Keratinocyte (primary cell): Measurements from ENCODE around the gene SSTR1. TPM values are rescaled to one million over a fixed set of nuclear protein-coding genes. Genes with fewer than 3 reads are reported as not detected.

Source experiments
- DNase-seq: peaks from one replicate; pipeline ENCODE4 v3.0.0-alpha.2; 2011; ENCODE audit warnings: low read depth, missing footprints, low spot score
- FAIRE-seq: peaks from 2 replicates; lab custom pipeline; 2011; peaks lifted over from hg19 to GRCh38; lab: Jason Lieb, UNC
- H2AFZ ChIP-seq: 2 replicates; pipeline ENCODE4 v1.6.0; 2012; ENCODE audit warnings: low read length, control low read depth, inconsistent platforms; ENCODE audit not compliant: control insufficient read depth
- H3K27ac ChIP-seq: 2 replicates; pipeline ENCODE4 v1.5.1; 2011; ENCODE audit warnings: low read length; ENCODE audit not compliant: control insufficient read depth, insufficient read depth
- H3K27me3 ChIP-seq: 3 replicates; pipeline ENCODE4 v1.6.0; 2011; ENCODE audit warnings: low read length; ENCODE audit not compliant: control insufficient read depth, insufficient read depth; ENCODE audit errors: extremely low read depth
- H3K36me3 ChIP-seq, 2 experiments: 2 replicates in 1 of 2; 3 replicates in 1 of 2; pipeline ENCODE4 v1.5.1; 2011; ENCODE audit warnings: low read length in 2 of 2, mild to moderate bottlenecking in 1 of 2; ENCODE audit not compliant: control insufficient read depth in 2 of 2, insufficient read depth in 2 of 2; ENCODE audit errors: extremely low read depth in 1 of 2
- H3K4me1 ChIP-seq: 3 replicates; pipeline ENCODE4 v1.5.1; 2011; ENCODE audit warnings: low read length; ENCODE audit not compliant: control insufficient read depth, insufficient read depth; ENCODE audit errors: extremely low read depth
- H3K4me2 ChIP-seq: 3 replicates; pipeline ENCODE4 v1.6.0; 2011; ENCODE audit warnings: low read depth, low read length; ENCODE audit not compliant: control insufficient read depth, insufficient read depth; ENCODE audit errors: extremely low read depth
- H3K4me3 ChIP-seq, 3 experiments: fragments of 200-600 bp in 1 of 3; sonication (generic) in 1 of 3; 2 replicates in 2 of 3; 3 replicates in 1 of 3; pipeline ENCODE4 v1.5.1; 2011 to 2016; ENCODE audit warnings: low read length in 3 of 3, mild to moderate bottlenecking in 3 of 3, control low read depth in 2 of 3, inconsistent platforms in 1 of 3, low read depth in 1 of 3, mixed read lengths in 1 of 3, mixed run types in 1 of 3, moderate library complexity in 1 of 3; ENCODE audit not compliant: control insufficient read depth in 2 of 3, insufficient read depth in 2 of 3; ENCODE audit errors: extremely low read depth in 1 of 3
- H3K79me2 ChIP-seq: 2 replicates; pipeline ENCODE4 v1.6.0; 2012; ENCODE audit warnings: low read length; ENCODE audit not compliant: control insufficient read depth, insufficient read depth
- H3K9ac ChIP-seq: 3 replicates; pipeline ENCODE4 v1.6.0; 2011; ENCODE audit warnings: low read length; ENCODE audit not compliant: control insufficient read depth, insufficient read depth; ENCODE audit errors: extremely low read depth
- H3K9me1 ChIP-seq: 3 replicates; pipeline ENCODE4 v1.6.0; 2011; ENCODE audit warnings: low read length; ENCODE audit not compliant: control insufficient read depth, insufficient read depth; ENCODE audit errors: extremely low read depth
- H3K9me3 ChIP-seq: 2 replicates; pipeline ENCODE4 v1.5.1; 2012; ENCODE audit warnings: low read depth, low read length; ENCODE audit not compliant: control insufficient read depth
- H4K20me1 ChIP-seq: 3 replicates; pipeline ENCODE4 v1.6.0; 2011; ENCODE audit warnings: low read length; ENCODE audit not compliant: control insufficient read depth, insufficient read depth; ENCODE audit errors: extremely low read depth
- EZH2 ChIP-seq: IDR thresholded peaks from one replicate; pipeline ENCODE4 v1.6.1; 2012; ENCODE audit warnings: inconsistent platforms, mild to moderate bottlenecking, low read length, moderate library complexity
- dilution Hi-C: fragments of 300-500 bp; cut with MboI; formaldehyde crosslinking; loops from one replicate; pipeline ENCODE4 v1.7.0; 2020; ENCODE audit warnings: low sequenced_read_pairs; ENCODE audit not compliant: extremely low pct_ligation_motif_present
- polyA plus RNA-seq, 5 experiments: library from polyadenylated mRNA; depleted of rRNA in 3 of 5; stranded (reverse) in 3 of 5; stranded (forward) in 1 of 5; unstranded in 1 of 5; fragments of >200 nt; gene quantifications; 1 replicate in 1 of 5; 2 replicates in 3 of 5; 3 replicates in 1 of 5; pipeline versions ENCODE4 v1.2.1 to v1.2.3, GENCODE V29; 2011 to 2012; ENCODE audit warnings: missing spikeins in 2 of 5, low read depth in 1 of 5, low replicate concordance in 1 of 5
- TF ChIP-seq, protein P1 (sequence below), 3 experiments: IDR thresholded peaks in 1 of 3; conservative IDR thresholded peaks in 1 of 3; optimal IDR thresholded peaks in 1 of 3; 2 replicates in 2 of 3; 3 replicates in 1 of 3; pipeline versions ENCODE3 to v1.5.1; 2011; ENCODE audit warnings: low read length in 3 of 3, mild to moderate bottlenecking in 3 of 3, moderate library complexity in 2 of 3, control low read depth in 1 of 3, inconsistent platforms in 1 of 3; ENCODE audit not compliant: insufficient read depth in 2 of 3; ENCODE audit errors: extremely low read depth in 1 of 3

Gene SSTR1
- polyA plus RNA-seq, 1 donor (not counting 4 experiments of a cell fraction or from before 2014, with no cell fraction given) = 0.05 TPM

GRCh38 chr14:38252066-38252710 lies 44.5 kb downstream of the SSTR1 start:
- Histone ChIP-seq H3K9ac (no peak overlapping the region), H3K27ac (no peak overlapping the region), H3K9me3 (no peaks in the 10 kb centered on the region), H3K4me3 (no peak overlapping the region), H3K36me3 (no peaks in the 10 kb centered on the region), H2AFZ (no peak overlapping the region), H3K4me2 (no peak overlapping the region), H3K79me2 (no peaks in the 10 kb centered on the region), H3K4me1 (no peaks in the 10 kb centered on the region), H3K9me1 (no peaks in the 10 kb centered on the region), H4K20me1 (no peaks in the 10 kb centered on the region), H3K27me3 (peaks cover 21% of the 10 kb centered on the region)
- dilution Hi-C loops = no loop called here
- no peak for DNase-seq
- TF ChIP-seq, protein P1, sequence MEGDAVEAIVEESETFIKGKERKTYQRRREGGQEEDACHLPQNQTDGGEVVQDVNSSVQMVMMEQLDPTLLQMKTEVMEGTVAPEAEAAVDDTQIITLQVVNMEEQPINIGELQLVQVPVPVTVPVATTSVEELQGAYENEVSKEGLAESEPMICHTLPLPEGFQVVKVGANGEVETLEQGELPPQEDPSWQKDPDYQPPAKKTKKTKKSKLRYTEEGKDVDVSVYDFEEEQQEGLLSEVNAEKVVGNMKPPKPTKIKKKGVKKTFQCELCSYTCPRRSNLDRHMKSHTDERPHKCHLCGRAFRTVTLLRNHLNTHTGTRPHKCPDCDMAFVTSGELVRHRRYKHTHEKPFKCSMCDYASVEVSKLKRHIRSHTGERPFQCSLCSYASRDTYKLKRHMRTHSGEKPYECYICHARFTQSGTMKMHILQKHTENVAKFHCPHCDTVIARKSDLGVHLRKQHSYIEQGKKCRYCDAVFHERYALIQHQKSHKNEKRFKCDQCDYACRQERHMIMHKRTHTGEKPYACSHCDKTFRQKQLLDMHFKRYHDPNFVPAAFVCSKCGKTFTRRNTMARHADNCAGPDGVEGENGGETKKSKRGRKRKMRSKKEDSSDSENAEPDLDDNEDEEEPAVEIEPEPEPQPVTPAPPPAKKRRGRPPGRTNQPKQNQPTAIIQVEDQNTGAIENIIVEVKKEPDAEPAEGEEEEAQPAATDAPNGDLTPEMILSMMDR (optimal IDR thresholded peaks at IDR 0.05 in 1 of 3, IDR thresholded peaks at IDR 0.05 in 1 of 3, conservative IDR thresholded peaks at IDR 0.05 in 1 of 3; ENCODE audit: extremely low read depth in 1 of 3, insufficient read depth in 2 of 3, low read length in 3 of 3) = no peak
- TF ChIP-seq EZH2 = no peak
- FAIRE-seq = no peak

GRCh38 chr14:38253676-38254075 lies 46.0 kb downstream of the SSTR1 start:
- Histone ChIP-seq H3K4me2 (no peak overlapping the region), H3K9ac (no peak overlapping the region), H3K4me3 (no peak overlapping the region), H3K27ac (no peak overlapping the region), H3K27me3 (peaks cover 21% of the 10 kb centered on the region), H3K4me1 (no peaks in the 10 kb centered on the region), H2AFZ (no peak overlapping the region), H3K36me3 (no peaks in the 10 kb centered on the region), H3K9me3 (no peaks in the 10 kb centered on the region), H3K79me2 (no peaks in the 10 kb centered on the region), H4K20me1 (no peaks in the 10 kb centered on the region), H3K9me1 (no peaks in the 10 kb centered on the region)
- TF ChIP-seq EZH2 = no peak
- TF ChIP-seq, protein P1 (optimal IDR thresholded peaks at IDR 0.05 in 1 of 3, IDR thresholded peaks at IDR 0.05 in 1 of 3, conservative IDR thresholded peaks at IDR 0.05 in 1 of 3; ENCODE audit: extremely low read depth in 1 of 3, insufficient read depth in 2 of 3, low read length in 3 of 3) = no peak
- FAIRE-seq (no peak), DNase-seq (no peak)
- dilution Hi-C loops = no loop called here
